ENCODE data around the gene PRRG2.

Gene PRRG2

GRCh38 chr19:49590071-49590970 lies 9.2 kb downstream of the PRRG2 start:
- DNase-seq, result peak; percentile 89

- DNase-seq, result peak; percentile 60
Measured at GRCh38 chr19:49590971-49591730, 10.0 kb downstream of the PRRG2 start, which contains the start of gene PRR12. PRR12 (plus strand) TSS chr19:49591182; CDS start chr19:49591655, 473 bp downstream.

GRCh38 chr19:49591731-49592485 lies 10.8 kb downstream of the PRRG2 start:
- DNase-seq, result peak; percentile 23

DNA sequence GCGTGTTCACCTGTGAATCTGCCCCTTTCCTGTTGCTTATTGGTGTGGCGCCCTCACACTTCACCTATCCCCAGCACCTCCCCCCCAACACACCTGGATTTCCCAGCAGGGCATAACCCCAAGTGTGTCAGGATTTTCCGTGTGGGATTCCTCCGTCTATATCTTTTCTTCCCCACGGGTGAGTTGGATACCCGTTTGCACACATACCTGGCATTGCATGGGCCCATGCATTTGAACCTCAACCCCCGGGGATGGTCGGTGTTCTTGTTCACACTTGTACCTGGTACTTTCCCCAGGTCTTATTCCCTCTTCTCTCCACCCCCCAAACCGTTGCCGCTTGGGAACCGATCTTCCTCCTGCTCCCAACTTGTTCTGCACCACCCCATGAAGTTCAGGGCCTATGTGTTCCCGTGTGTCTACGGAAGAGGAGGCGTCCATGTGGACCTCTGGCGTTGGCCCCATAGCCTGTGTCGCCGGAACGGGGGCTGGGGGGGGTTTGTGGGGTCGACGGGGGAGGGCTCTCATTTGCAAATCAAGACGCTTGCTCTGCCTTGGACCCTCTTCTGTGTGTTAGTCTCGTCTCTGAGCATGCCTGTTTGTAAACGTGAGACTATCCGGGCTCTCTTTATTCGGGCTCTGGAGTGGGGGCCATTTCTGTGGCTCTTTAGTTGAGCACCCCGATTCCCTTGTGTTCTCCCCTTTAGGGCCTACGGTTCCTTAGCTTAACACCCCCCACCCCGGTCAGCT lies 11.5 kb downstream of the PRRG2 start:
- DNase-seq, result no peak

GRCh38 chr19:49593233-49594113 lies 12.4 kb downstream of the PRRG2 start:
- DNase-seq, result peak; percentile 91

- no peak for DNase-seq
Measured at GRCh38 chr19:49594157-49594992, 13.3 kb downstream of the PRRG2 start.

GRCh38 chr19:49594993-49595818 lies 14.1 kb downstream of the PRRG2 start:
- DNase-seq, result no peak

- no peak for DNase-seq
Measured at GRCh38 chr19:49595819-49596404, 14.8 kb downstream of the PRRG2 start.

DNA sequence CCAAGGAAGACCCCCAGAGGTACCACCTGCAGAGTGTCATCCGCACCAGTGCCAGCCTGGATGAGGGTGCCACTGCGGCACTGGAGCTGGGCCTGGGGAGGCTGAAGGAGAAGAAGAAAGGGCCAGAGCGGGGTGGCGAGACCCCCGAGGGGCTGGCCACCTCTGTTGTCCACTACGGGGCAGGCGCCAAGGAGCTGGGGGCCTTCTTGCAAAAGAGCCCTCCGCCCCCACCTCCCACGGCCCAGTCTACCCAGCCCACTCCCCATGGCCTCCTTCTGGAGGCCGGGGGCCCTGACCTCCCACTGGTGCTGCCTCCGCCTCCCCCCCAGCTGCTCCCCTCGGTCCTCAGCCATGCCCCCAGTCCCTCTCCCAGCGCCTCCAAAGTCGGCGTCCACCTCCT lies 15.3 kb downstream of the PRRG2 start:
- no peak for DNase-seq

GRCh38 chr19:49596954-49597702 lies 16.0 kb downstream of the PRRG2 start:
- DNase-seq, result no peak

DNA sequence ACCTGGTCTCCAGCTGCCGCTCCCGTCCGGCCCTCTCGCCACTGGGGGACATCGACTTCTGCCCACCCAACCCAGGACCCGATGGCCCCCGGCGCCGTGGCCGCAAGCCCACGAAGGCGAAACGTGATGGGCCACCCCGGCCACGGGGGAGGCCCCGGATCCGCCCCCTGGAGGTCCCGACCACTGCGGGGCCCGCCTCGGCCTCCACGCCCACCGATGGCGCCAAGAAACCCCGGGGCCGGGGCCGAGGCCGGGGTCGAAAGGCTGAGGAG lies 16.5 kb downstream of the PRRG2 start:
- no peak for DNase-seq

GRCh38 chr19:49599378-49600295 lies 18.5 kb downstream of the PRRG2 start:
- no peak for DNase-seq

GRCh38 chr19:49601482-49602038 lies 20.4 kb downstream of the PRRG2 start:
- no peak for DNase-seq

DNA sequence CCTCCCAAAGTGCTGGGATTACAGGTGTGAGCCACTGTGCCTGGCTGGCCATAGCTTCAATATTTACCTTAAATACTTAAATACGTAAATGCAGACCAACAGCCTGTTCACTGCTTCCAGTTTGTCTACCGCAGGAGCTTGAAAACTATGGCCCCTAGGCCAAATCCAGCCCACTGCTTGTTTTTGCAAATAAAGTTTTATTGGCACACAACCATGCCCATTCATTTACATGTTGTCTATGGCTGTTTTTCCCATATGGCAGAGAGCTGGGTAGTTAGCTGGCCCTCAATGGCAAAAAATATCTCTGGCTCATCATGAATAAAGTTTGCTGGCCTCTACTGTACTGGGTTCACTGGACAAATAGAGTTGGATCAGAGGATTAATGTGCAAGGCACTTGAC lies 21.7 kb downstream of the PRRG2 start:
- no peak for DNase-seq

GRCh38 chr19:49605605-49606004 lies 24.5 kb downstream of the PRRG2 start:
- DNase-seq, result no peak

GRCh38 chr19:49609499-49610092 lies 28.5 kb downstream of the PRRG2 start:
- no peak for DNase-seq

DNA sequence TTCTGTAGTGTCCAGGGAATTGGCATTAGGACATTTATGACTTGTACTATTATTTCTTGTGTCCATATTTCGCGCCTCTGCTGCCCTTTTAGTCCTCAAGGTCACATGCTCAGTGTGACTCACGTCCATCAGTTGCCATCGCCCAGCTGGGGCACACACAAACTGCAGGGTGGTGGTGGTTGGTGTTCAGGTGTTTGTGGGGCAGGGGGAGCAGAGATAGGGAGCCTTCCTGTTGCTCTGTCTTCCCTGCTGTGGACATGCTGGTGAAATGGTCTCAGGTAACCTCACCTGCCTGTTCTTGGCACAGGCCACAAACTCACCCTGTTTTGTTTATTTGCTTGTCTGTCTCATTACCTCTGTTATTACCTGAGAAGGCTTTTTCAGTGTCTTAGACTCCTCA lies 32.3 kb downstream of the PRRG2 start:
- no peak for DNase-seq

Data from activated T-cell treated with anti-CD3 and anti-CD28 coated beads for 4 hours (primary cell).